Hepatocyte (in vitro differentiated cells): ENCODE measurements around the gene PCCB.

Experiments
- CTCF ChIP-seq: fragments of 200-600 bp; sonication (generic); IDR thresholded peaks from 2 replicates; pipeline ENCODE4 v1.5.1; 2016; ENCODE audit warnings: antibody characterized with exemption, mild to moderate bottlenecking; ENCODE audit not compliant: poor library complexity
- EZH2phosphoT487 ChIP-seq: fragments of 200-600 bp; sonication (generic); IDR thresholded peaks from one replicate; pipeline ENCODE4 v1.6.1; 2018; ENCODE audit warnings: antibody characterized with exemption, mild to moderate bottlenecking, low read depth, moderate library complexity; ENCODE audit not compliant: unreplicated experiment, severe bottlenecking

- no peak for TF ChIP-seq CTCF
- no peak for TF ChIP-seq EZH2phosphoT487
Observed at GRCh38 chr3:136270179-136270578, 20.0 kb downstream of the PCCB start.
